Thoracic aorta (tissue), 2 donors: Measurements from ENCODE around the gene HAUS8. TPM values are rescaled to one million over a fixed set of nuclear protein-coding genes. Genes with fewer than 3 reads are reported as not detected.
"Not testable (repeated sequence)": the region's sequence is repeated elsewhere in the genome, so short reads cannot be mapped to it uniquely, and the experiment has no call there.

Experiments used
- ATAC-seq: fragments of 150-250 bp; one replicate; pipeline ENCODE4 v1.8.0; 2017; ENCODE audit warnings: low read depth; ENCODE audit not compliant: insufficient number of reproducible peaks, low FRiP score
- DNase-seq: peaks from one replicate; pipeline ENCODE4 v3.0.0-alpha.2; 2020; ENCODE audit warnings: low spot score
- H3K27ac ChIP-seq, 2 donors: fragments of 200-600 bp; sonication (generic); 1 replicate in 1 of 2; 2 replicates in 1 of 2; pipeline ENCODE4 v1.5.1; 2016; ENCODE audit warnings: mild to moderate bottlenecking in 2 of 2, moderate library complexity in 2 of 2
- H3K27me3 ChIP-seq: fragments of 200-600 bp; sonication (generic); replicated peaks from 2 replicates; pipeline ENCODE4 v1.6.0; 2016; ENCODE audit warnings: mild to moderate bottlenecking; ENCODE audit not compliant: insufficient read depth
- H3K36me3 ChIP-seq: fragments of 200-600 bp; sonication (generic); one replicate; pipeline ENCODE4 v1.5.1; 2016
- H3K4me1 ChIP-seq, 2 donors: fragments of 200-600 bp; sonication (generic); 1 replicate in 1 of 2; 2 replicates in 1 of 2; pipeline versions ENCODE4 v1.5.1 to v1.6.0; 2016; ENCODE audit warnings: low read depth in 2 of 2, mild to moderate bottlenecking in 1 of 2; ENCODE audit not compliant: control insufficient read depth in 1 of 2
- H3K4me3 ChIP-seq: fragments of 200-600 bp; sonication (generic); 2 replicates; pipeline ENCODE4 v1.5.1; 2016; ENCODE audit warnings: mild to moderate bottlenecking
- H3K9me3 ChIP-seq: fragments of 200-600 bp; sonication (generic); 2 replicates; pipeline ENCODE4 v1.5.1; 2016
- CTCF ChIP-seq: fragments of 200-600 bp; sonication (generic); IDR thresholded peaks from one replicate; pipeline ENCODE4 v1.5.1; 2019; ENCODE audit warnings: antibody characterized with exemption
- total RNA-seq, 2 donors: library from RNA; depleted of rRNA; stranded (reverse); fragments of >200 nt; gene quantifications; one replicate each; pipeline versions ENCODE4 v1.1.0 to v1.2.3, GENCODE V29; 2016

Gene HAUS8
- total RNA-seq, 2 donors from 2014 or later, result 2.2 to 11.3 TPM

GRCh38 chr19:17022738-17023137 lies 52.5 kb downstream of the HAUS8 start:
- Histone ChIP-seq H3K4me1 (peaks cover 3 to 14% of the 10 kb centered on the region in 2 donors), H3K4me3 (no peak overlapping the region), H3K27ac (no peak overlapping the region), H3K36me3 (no peaks in the 10 kb centered on the region), H3K9me3 (peaks cover 10% of the 10 kb centered on the region), H3K27me3 (peaks cover 5% of the 10 kb centered on the region)
- no peak for ATAC-seq
- no peak for DNase-seq
- TF ChIP-seq CTCF, result no peak

GRCh38 chr19:17021793-17022590 lies 53.3 kb downstream of the HAUS8 start:
- Histone ChIP-seq H3K4me3 (no peak overlapping the region), H3K36me3 (no peaks in the 10 kb centered on the region), H3K9me3 (peaks cover 10% of the 10 kb centered on the region), H3K27ac (no peak overlapping the region), H3K27me3 (no peaks in the 10 kb centered on the region), H3K4me1 (peaks cover 3 to 10% of the 10 kb centered on the region in 2 donors)
- no peak for DNase-seq
- ATAC-seq, result no peak
- no peak for TF ChIP-seq CTCF

GRCh38 chr19:17021328-17021727 lies 53.9 kb downstream of the HAUS8 start:
- no peak for TF ChIP-seq CTCF
- Histone ChIP-seq H3K36me3 (no peaks in the 10 kb centered on the region), H3K9me3 (peaks cover 10% of the 10 kb centered on the region), H3K4me3 (no peak overlapping the region), H3K27ac (no peak overlapping the region), H3K4me1 (peaks cover 3 to 10% of the 10 kb centered on the region in 2 donors), H3K27me3 (no peaks in the 10 kb centered on the region)
- ATAC-seq (no peak), DNase-seq (no peak)

GRCh38 chr19:17020823-17021222 lies 54.4 kb downstream of the HAUS8 start:
- peaks cover 0 to 10% of the 10 kb centered on the region in 2 donors for H3K4me1 ChIP-seq
- ATAC-seq, result no peak
- DNase-seq, result no peak
- no peaks in the 10 kb centered on the region for H3K36me3 ChIP-seq
- H3K27ac ChIP-seq, result no peak overlapping the region
- peaks cover 10% of the 10 kb centered on the region for H3K9me3 ChIP-seq
- H3K4me3 ChIP-seq, result no peak overlapping the region
- H3K27me3 ChIP-seq, result no peaks in the 10 kb centered on the region
- no peak for TF ChIP-seq CTCF

GRCh38 chr19:17020385-17020784 lies 54.9 kb downstream of the HAUS8 start:
- ATAC-seq, result no peak
- no peaks in the 10 kb centered on the region for H3K27me3 ChIP-seq
- H3K36me3 ChIP-seq, result no peaks in the 10 kb centered on the region
- H3K9me3 ChIP-seq, result peaks cover 10% of the 10 kb centered on the region
- TF ChIP-seq CTCF, result no peak
- DNase-seq, result no peak
- H3K4me1 ChIP-seq, result peaks cover 0 to 10% of the 10 kb centered on the region in 2 donors
- H3K4me3 ChIP-seq, result no peak overlapping the region
- no peak overlapping the region for H3K27ac ChIP-seq

GRCh38 chr19:17014212-17014861 lies 60.9 kb downstream of the HAUS8 start:
- not testable (repeated sequence) for H3K27me3 ChIP-seq

More at GRCh38 chr19:17014212-17014861, 60.9 kb downstream of the HAUS8 start:
- not testable (repeated sequence) for H3K4me3 ChIP-seq, H3K4me1 ChIP-seq, H3K9me3 ChIP-seq, H3K36me3 ChIP-seq, H3K27ac ChIP-seq, ATAC-seq, DNase-seq
